Activated CD4-positive, CD25-positive, alpha-beta regulatory T cell treated with anti-CD3 and anti-CD28 coated beads, Interleukin-2, amount 50 U/mL, for 72 hours (primary cell): ENCODE data around the gene DMBT1.

Experiments used
- DNase-seq: peaks from one replicate; pipeline ENCODE4 v3.0.0; 2021

Gene DMBT1

GRCh38 chr10:122674781-122675180 lies 114.2 kb downstream of the DMBT1 start:
- DNase-seq, result no peak

- DNase-seq, result no peak
Observed at GRCh38 chr10:122675278-122675677, 114.7 kb downstream of the DMBT1 start.

GRCh38 chr10:122678266-122678665 lies 117.7 kb downstream of the DMBT1 start:
- no peak for DNase-seq

GRCh38 chr10:122682522-122682921 lies 122.0 kb downstream of the DMBT1 start:
- DNase-seq, result no peak

GRCh38 chr10:122688293-122688989 lies 127.9 kb downstream of the DMBT1 start:
- DNase-seq, result no peak

GRCh38 chr10:122689146-122689820 lies 128.7 kb downstream of the DMBT1 start:
- DNase-seq, result no peak

GRCh38 chr10:122692744-122693143 lies 132.2 kb downstream of the DMBT1 start:
- no peak for DNase-seq
